ENCODE results near the gene TLK2.
"Not testable (repeated sequence)": the region's sequence is repeated elsewhere in the genome, so short reads cannot be mapped to it uniquely, and the experiment has no call there.

GRCh38 chr17:62516376-62516775, 37.8 kb downstream of the TLK2 start:
- TF ChIP-seq, protein P1, sequence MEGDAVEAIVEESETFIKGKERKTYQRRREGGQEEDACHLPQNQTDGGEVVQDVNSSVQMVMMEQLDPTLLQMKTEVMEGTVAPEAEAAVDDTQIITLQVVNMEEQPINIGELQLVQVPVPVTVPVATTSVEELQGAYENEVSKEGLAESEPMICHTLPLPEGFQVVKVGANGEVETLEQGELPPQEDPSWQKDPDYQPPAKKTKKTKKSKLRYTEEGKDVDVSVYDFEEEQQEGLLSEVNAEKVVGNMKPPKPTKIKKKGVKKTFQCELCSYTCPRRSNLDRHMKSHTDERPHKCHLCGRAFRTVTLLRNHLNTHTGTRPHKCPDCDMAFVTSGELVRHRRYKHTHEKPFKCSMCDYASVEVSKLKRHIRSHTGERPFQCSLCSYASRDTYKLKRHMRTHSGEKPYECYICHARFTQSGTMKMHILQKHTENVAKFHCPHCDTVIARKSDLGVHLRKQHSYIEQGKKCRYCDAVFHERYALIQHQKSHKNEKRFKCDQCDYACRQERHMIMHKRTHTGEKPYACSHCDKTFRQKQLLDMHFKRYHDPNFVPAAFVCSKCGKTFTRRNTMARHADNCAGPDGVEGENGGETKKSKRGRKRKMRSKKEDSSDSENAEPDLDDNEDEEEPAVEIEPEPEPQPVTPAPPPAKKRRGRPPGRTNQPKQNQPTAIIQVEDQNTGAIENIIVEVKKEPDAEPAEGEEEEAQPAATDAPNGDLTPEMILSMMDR (IDR thresholded peaks at IDR 0.05; ENCODE audit: extremely low read depth in 1 of 2, insufficient read depth in 1 of 2, low read depth in 1 of 2, low read length in 2 of 2): not testable (repeated sequence)
- TF ChIP-seq EZH2 (IDR thresholded peaks at IDR 0.05; ENCODE audit: borderline replicate concordance, low read depth, low read length, severe bottlenecking); POLR2A (IDR thresholded peaks at IDR 0.05; ENCODE audit: low read depth, low read length): not testable (repeated sequence)

Measured in endothelial cell of umbilical vein (primary cell).